ENCODE data around the gene RPL18.

Gene RPL18

GRCh38 chr19:48588670-48589401 is 30.1 kb downstream of the RPL18 start:
- TF ChIP-seq TAF1 (IDR thresholded peaks at IDR 0.05; ENCODE audit: borderline replicate concordance, insufficient read depth, low read length) (no peak), FOXP2 (optimal IDR thresholded peaks at IDR 0.05; ENCODE audit: borderline replicate concordance, extremely low read depth, extremely low read length, insufficient read depth) (peak; percentile 78)

- no peak for TF ChIP-seq TAF1 (IDR thresholded peaks at IDR 0.05; ENCODE audit: borderline replicate concordance, insufficient read depth, low read length)
- TF ChIP-seq FOXP2 (optimal IDR thresholded peaks at IDR 0.05; ENCODE audit: borderline replicate concordance, extremely low read depth, extremely low read length, insufficient read depth) = no peak
- no peak for TF ChIP-seq SIN3A (IDR thresholded peaks at IDR 0.05; ENCODE audit: borderline replicate concordance, insufficient read depth, low read length)
- no peak for TF ChIP-seq POLR2AphosphoS5 (IDR thresholded peaks at IDR 0.05; ENCODE audit: low read depth, low read length)
- no peak for TF ChIP-seq REST (IDR thresholded peaks at IDR 0.05; ENCODE audit: insufficient read depth in 1 of 2, low read depth in 2 of 2, low read length in 2 of 2)
These were observed 31.6 kb downstream of the RPL18 start for GRCh38 chr19:48587387-48587786.

- TF ChIP-seq FOXP2 (optimal IDR thresholded peaks at IDR 0.05; ENCODE audit: borderline replicate concordance, extremely low read depth, extremely low read length, insufficient read depth) (no peak), REST (IDR thresholded peaks at IDR 0.05; ENCODE audit: insufficient read depth in 1 of 2, low read depth in 2 of 2, low read length in 2 of 2) (no peak), SIN3A (IDR thresholded peaks at IDR 0.05; ENCODE audit: borderline replicate concordance, insufficient read depth, low read length) (no peak), POLR2AphosphoS5 (IDR thresholded peaks at IDR 0.05; ENCODE audit: low read depth, low read length) (no peak), TAF1 (IDR thresholded peaks at IDR 0.05; ENCODE audit: borderline replicate concordance, insufficient read depth, low read length) (no peak)
These were observed 36.8 kb downstream of the RPL18 start for GRCh38 chr19:48582168-48582567.

- no peak for TF ChIP-seq FOXP2 (optimal IDR thresholded peaks at IDR 0.05; ENCODE audit: borderline replicate concordance, extremely low read depth, extremely low read length, insufficient read depth)
- TF ChIP-seq POLR2AphosphoS5 (IDR thresholded peaks at IDR 0.05; ENCODE audit: low read depth, low read length) = no peak
- no peak for TF ChIP-seq TAF1 (IDR thresholded peaks at IDR 0.05; ENCODE audit: borderline replicate concordance, insufficient read depth, low read length)
- no peak for TF ChIP-seq SIN3A (IDR thresholded peaks at IDR 0.05; ENCODE audit: borderline replicate concordance, insufficient read depth, low read length)
- TF ChIP-seq REST (IDR thresholded peaks at IDR 0.05; ENCODE audit: insufficient read depth in 1 of 2, low read depth in 2 of 2, low read length in 2 of 2) = no peak
These were observed 40.1 kb downstream of the RPL18 start for GRCh38 chr19:48578891-48579290.

GRCh38 chr19:48575931-48576622 is 42.9 kb downstream of the RPL18 start:
- no peak for TF ChIP-seq FOXP2 (optimal IDR thresholded peaks at IDR 0.05; ENCODE audit: borderline replicate concordance, extremely low read depth, extremely low read length, insufficient read depth)
- TF ChIP-seq SIN3A (IDR thresholded peaks at IDR 0.05; ENCODE audit: borderline replicate concordance, insufficient read depth, low read length) = no peak
- TF ChIP-seq POLR2AphosphoS5 (IDR thresholded peaks at IDR 0.05; ENCODE audit: low read depth, low read length) = no peak
- no peak for TF ChIP-seq REST (IDR thresholded peaks at IDR 0.05; ENCODE audit: insufficient read depth in 1 of 2, low read depth in 2 of 2, low read length in 2 of 2)
- no peak for TF ChIP-seq TAF1 (IDR thresholded peaks at IDR 0.05; ENCODE audit: borderline replicate concordance, insufficient read depth, low read length)
